Activated CD8-positive, alpha-beta T cell treated with anti-CD3 and anti-CD28 coated beads for 36 hours (primary cell): Measurements from ENCODE around the gene ZNF329. TPM values are rescaled to one million over a fixed set of nuclear protein-coding genes. Genes with fewer than 3 reads are reported as not detected.
"Not testable (repeated sequence)": the region's sequence is repeated elsewhere in the genome, so short reads cannot be mapped to it uniquely, and the experiment has no call there.

Source experiments
- ATAC-seq: fragments of 200-7000 bp; cut with Tn5 transposase; one replicate; pipeline ENCODE4 v1.10.0; 2021; ENCODE audit warnings: mild to moderate bottlenecking, moderate library complexity
- CTCF ChIA-PET: fragments of 350-600 bp; sonication (Branson Sonifier 250); formaldehyde crosslinking; loops from one replicate; lab custom pipeline; 2021; ENCODE audit warnings: antibody characterized with exemption; lab: Charles Lee
- POLR2A ChIA-PET: fragments of 350-600 bp; sonication (Branson Sonifier 250); formaldehyde crosslinking; loops from one replicate; lab custom pipeline; 2021; ENCODE audit warnings: antibody characterized with exemption; lab: Charles Lee
- DNase-seq: peaks from one replicate; pipeline ENCODE4 v3.0.0-alpha.2; 2020
- H3K27ac Mint-ChIP-seq: one replicate; pipeline ENCODE4 v1.8.0; 2021; ENCODE audit warnings: mild to moderate bottlenecking, mixed read lengths
- H3K27me3 Mint-ChIP-seq: one replicate; pipeline ENCODE4 v1.8.0; 2021; ENCODE audit warnings: mixed read lengths
- H3K36me3 Mint-ChIP-seq: one replicate; pipeline ENCODE4 v1.8.0; 2021; ENCODE audit warnings: low read depth, mixed read lengths
- H3K4me1 Mint-ChIP-seq: one replicate; pipeline ENCODE4 v1.8.0; 2021; ENCODE audit warnings: low read depth, mixed read lengths
- H3K4me3 Mint-ChIP-seq: one replicate; pipeline ENCODE4 v1.8.0; 2021; ENCODE audit warnings: mild to moderate bottlenecking, moderate library complexity, mixed read lengths
- H3K9me3 Mint-ChIP-seq: one replicate; pipeline ENCODE4 v1.8.0; 2021; ENCODE audit warnings: mixed read lengths
- intact Hi-C: fragments of 100-400 bp; cut with micrococcal nuclease; formaldehyde crosslinking; loops from one replicate; pipeline ENCODE4 v1.10.0; 2022
- total RNA-seq, 2 experiments: library from RNA; stranded (reverse); gene quantifications; one replicate each; pipeline ENCODE4 v1.2.3, GENCODE V29; 2021
- TF ChIP-seq, protein P1 (sequence below): fragments of 200-600 bp; IDR thresholded peaks from one replicate; pipeline ENCODE4 v1.8.0; 2022; ENCODE audit warnings: antibody characterized with exemption, mild to moderate bottlenecking

The ZNF329 gene
- total RNA-seq, 2 experiments from 2014 or later, result 6.0 to 6.2 TPM

- H3K4me3 Mint-ChIP-seq, result no peak overlapping the region
- POLR2A ChIA-PET, result no interaction called here
Measured at GRCh38 chr19:58157045-58157728, 6.6 kb upstream of the ZNF329 start.

GRCh38 chr19:58154679-58155648 lies 4.4 kb upstream of the ZNF329 start:
- Mint-ChIP-seq H3K27me3 (no peaks in the 10 kb centered on the region), H3K4me1 (peaks cover 9% of the 10 kb centered on the region), H3K36me3 (peaks cover 4% of the 10 kb centered on the region), H3K9me3 (peaks cover 2% of the 10 kb centered on the region), H3K4me3 (peak overlapping the region; percentile 81), H3K27ac (no peak overlapping the region)
- intact Hi-C loops, result loop anchor here (5.0 to 10.0 kb wide), 2 partner anchors 133 to 410 kb away; partner anchors contain the start of gene ZNF776
- peak; percentile 98 for DNase-seq
- ChIA-PET CTCF (interaction anchor here (0.7 to 2.0 kb wide), 8 partner anchors 10 to 749 kb away, joined by 3 to 6 read pairs (median 3); partner anchors contain the start of gene ZNF135), POLR2A (interaction anchor here (0.6 to 1.3 kb wide), 2 partner anchors 10 to 151 kb away, joined by 3 read pairs; no protein-coding TSS in a partner anchor)
- TF ChIP-seq, protein P1, sequence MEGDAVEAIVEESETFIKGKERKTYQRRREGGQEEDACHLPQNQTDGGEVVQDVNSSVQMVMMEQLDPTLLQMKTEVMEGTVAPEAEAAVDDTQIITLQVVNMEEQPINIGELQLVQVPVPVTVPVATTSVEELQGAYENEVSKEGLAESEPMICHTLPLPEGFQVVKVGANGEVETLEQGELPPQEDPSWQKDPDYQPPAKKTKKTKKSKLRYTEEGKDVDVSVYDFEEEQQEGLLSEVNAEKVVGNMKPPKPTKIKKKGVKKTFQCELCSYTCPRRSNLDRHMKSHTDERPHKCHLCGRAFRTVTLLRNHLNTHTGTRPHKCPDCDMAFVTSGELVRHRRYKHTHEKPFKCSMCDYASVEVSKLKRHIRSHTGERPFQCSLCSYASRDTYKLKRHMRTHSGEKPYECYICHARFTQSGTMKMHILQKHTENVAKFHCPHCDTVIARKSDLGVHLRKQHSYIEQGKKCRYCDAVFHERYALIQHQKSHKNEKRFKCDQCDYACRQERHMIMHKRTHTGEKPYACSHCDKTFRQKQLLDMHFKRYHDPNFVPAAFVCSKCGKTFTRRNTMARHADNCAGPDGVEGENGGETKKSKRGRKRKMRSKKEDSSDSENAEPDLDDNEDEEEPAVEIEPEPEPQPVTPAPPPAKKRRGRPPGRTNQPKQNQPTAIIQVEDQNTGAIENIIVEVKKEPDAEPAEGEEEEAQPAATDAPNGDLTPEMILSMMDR, result peak; percentile 92
- peak; percentile 80 for ATAC-seq

More at GRCh38 chr19:58157045-58157728, 6.6 kb upstream of the ZNF329 start:
- TF ChIP-seq, protein P1, result no peak
- peaks cover 5% of the 10 kb centered on the region for H3K4me1 Mint-ChIP-seq
- H3K27me3 Mint-ChIP-seq, result no peaks in the 10 kb centered on the region
- no peak overlapping the region for H3K27ac Mint-ChIP-seq
- CTCF ChIA-PET, result no interaction called here
- peaks cover 7% of the 10 kb centered on the region for H3K9me3 Mint-ChIP-seq
- intact Hi-C loops, result loop anchor here (5.0 to 10.0 kb wide), 2 partner anchors 135 to 412 kb away; partner anchors contain the start of gene ZNF776
- no peak for ATAC-seq
- no peak for DNase-seq
- H3K36me3 Mint-ChIP-seq, result peaks cover 6% of the 10 kb centered on the region

DNA sequence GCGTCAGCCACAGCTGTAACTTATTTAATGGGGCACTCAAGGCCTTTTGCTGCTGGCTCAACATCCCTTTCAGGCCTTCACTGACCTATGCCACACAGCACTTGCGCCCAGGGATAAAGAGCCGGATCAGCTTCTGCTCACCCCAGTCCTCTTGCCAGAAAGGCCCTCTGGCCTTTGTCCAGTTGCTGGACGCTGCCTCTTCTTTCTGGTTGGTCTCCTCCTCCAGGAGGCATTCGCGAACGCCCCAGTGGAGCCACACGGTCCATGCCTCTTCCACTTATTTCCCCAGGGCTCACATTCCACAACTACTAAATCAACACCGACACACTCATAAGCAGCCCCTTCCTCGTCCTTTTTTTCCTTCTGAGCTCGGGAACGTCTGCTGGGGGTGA lies 3.7 kb upstream of the ZNF329 start:
- intact Hi-C loops, result loop anchor here (10.0 kb wide), 1 partner anchor 409 kb away; the partner anchor contains the start of gene ZNF776
- peaks cover 7% of the 10 kb centered on the region for H3K9me3 Mint-ChIP-seq
- POLR2A ChIA-PET, result interaction anchor here (0.9 to 1.3 kb wide), 2 partner anchors 28 to 151 kb away, joined by 3 read pairs; partner anchors contain the start of gene ZNF274
- peaks cover 15% of the 10 kb centered on the region for H3K4me1 Mint-ChIP-seq
- peak overlapping the region; percentile 64 for H3K27ac Mint-ChIP-seq
- ATAC-seq (no peak), DNase-seq (peak; percentile 5)
- peaks cover 10% of the 10 kb centered on the region for H3K36me3 Mint-ChIP-seq
- H3K27me3 Mint-ChIP-seq, result no peaks in the 10 kb centered on the region
- peak overlapping the region; percentile 81 for H3K4me3 Mint-ChIP-seq
- CTCF ChIA-PET, result no interaction called here
- TF ChIP-seq, protein P1, result no peak

DNA sequence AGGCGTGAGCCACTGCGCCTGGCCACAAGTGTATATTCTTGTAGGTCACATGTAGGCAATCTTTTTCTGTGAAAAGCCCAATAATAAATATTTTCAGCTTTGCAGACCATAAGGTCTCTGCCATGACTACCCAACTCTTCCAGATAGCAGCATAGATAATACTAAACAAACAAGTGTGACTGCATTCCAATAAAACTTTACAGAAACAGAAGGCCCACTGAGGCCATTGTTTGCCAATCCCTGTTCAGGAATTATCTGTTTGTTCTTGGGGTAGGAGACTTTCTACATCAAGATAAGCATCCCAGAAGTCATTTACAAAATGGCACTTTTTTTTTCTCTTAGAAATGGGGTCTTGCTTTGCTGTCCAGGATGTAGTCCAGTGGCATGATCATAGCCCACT lies 2.8 kb upstream of the ZNF329 start:
- DNase-seq (no peak), ATAC-seq (no peak)
- Mint-ChIP-seq H3K9me3 (peaks cover 13% of the 10 kb centered on the region), H3K36me3 (peaks cover 17% of the 10 kb centered on the region), H3K4me3 (peak overlapping the region; percentile 81), H3K4me1 (peaks cover 16% of the 10 kb centered on the region), H3K27ac (no peak overlapping the region), H3K27me3 (no peaks in the 10 kb centered on the region)
- ChIA-PET CTCF (no interaction called here), POLR2A (interaction anchor here (0.9 kb wide), 1 partner anchor 29 kb away, joined by 3 read pairs; the partner anchor contains the start of gene ZNF274)
- TF ChIP-seq, protein P1, result no peak
- intact Hi-C loops, result loop anchor here (10.0 kb wide), 1 partner anchor 409 kb away; the partner anchor contains the start of gene ZNF776

- Mint-ChIP-seq H3K9me3 (peaks cover 26% of the 10 kb centered on the region), H3K4me1 (peaks cover 12% of the 10 kb centered on the region), H3K36me3 (peaks cover 41% of the 10 kb centered on the region)
- H3K27ac Mint-ChIP-seq, intact Hi-C loops, ATAC-seq, H3K27me3 Mint-ChIP-seq, CTCF ChIA-PET, POLR2A ChIA-PET, H3K4me3 Mint-ChIP-seq, DNase-seq: not testable (repeated sequence)
Measured at GRCh38 chr19:58147475-58147874, 3.1 kb downstream of the ZNF329 start.
